ENCODE measurements around the gene CLEC4G. TPM values are rescaled to one million over a fixed set of nuclear protein-coding genes. Genes with fewer than 3 reads are reported as not detected.

CLEC4G gene
- total and polyA plus RNA-seq, 3 donors from 2014 or later = 0.71 to 1.2 TPM; not detected in 1

DNA sequence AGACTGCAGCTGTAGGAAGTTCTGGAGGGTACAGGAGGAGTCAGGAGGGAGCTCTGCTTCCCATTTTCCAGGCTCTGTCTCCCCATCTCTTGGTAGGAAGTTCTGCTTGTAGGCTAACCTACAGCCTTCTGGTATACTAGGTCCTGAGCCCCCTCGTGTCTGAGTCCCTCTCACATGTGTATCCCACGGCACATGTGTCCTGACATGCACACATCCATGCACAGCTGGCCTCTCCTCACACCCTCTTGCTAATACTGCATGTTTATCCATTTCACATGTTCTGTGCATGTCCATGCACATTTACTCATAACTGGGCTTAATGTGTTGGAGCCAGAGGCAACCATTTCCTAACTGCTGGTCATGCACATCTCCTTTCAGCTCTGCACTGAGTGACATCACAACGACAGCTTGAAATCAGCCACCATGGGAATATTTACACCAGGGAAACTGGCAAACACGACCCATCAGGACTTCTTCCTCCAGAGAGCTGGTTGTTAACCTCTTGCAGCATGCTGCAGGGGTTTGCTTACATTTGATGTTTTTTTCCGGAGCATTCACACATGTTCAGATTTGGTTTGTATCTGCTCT lies 12.4 kb upstream of the CLEC4G start:
- 70 to 74% methylated on average over 5 of the region's 5 CpGs for WGBS, 2 donors
- no peaks in the 10 kb centered on the region for H3K36me3 ChIP-seq (ENCODE audit: low read depth, missing control alignments)
- no peak for DNase-seq
- peaks cover 3% of the 10 kb centered on the region for H3K4me1 ChIP-seq
- intact Hi-C loops (cut with DNase I; ENCODE audit: low total_unique reads) = no loop called here
- no peaks in the 10 kb centered on the region for H3K27me3 ChIP-seq
- H3K27ac ChIP-seq = no peak overlapping the region
- H3K4me3 ChIP-seq = no peak overlapping the region
- TF ChIP-seq POLR2A (IDR thresholded peaks at IDR 0.05) = no peak
- TF ChIP-seq, protein P1, sequence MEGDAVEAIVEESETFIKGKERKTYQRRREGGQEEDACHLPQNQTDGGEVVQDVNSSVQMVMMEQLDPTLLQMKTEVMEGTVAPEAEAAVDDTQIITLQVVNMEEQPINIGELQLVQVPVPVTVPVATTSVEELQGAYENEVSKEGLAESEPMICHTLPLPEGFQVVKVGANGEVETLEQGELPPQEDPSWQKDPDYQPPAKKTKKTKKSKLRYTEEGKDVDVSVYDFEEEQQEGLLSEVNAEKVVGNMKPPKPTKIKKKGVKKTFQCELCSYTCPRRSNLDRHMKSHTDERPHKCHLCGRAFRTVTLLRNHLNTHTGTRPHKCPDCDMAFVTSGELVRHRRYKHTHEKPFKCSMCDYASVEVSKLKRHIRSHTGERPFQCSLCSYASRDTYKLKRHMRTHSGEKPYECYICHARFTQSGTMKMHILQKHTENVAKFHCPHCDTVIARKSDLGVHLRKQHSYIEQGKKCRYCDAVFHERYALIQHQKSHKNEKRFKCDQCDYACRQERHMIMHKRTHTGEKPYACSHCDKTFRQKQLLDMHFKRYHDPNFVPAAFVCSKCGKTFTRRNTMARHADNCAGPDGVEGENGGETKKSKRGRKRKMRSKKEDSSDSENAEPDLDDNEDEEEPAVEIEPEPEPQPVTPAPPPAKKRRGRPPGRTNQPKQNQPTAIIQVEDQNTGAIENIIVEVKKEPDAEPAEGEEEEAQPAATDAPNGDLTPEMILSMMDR (IDR thresholded peaks at IDR 0.05) = no peak
- H3K9me3 ChIP-seq = no peaks in the 10 kb centered on the region

DNA sequence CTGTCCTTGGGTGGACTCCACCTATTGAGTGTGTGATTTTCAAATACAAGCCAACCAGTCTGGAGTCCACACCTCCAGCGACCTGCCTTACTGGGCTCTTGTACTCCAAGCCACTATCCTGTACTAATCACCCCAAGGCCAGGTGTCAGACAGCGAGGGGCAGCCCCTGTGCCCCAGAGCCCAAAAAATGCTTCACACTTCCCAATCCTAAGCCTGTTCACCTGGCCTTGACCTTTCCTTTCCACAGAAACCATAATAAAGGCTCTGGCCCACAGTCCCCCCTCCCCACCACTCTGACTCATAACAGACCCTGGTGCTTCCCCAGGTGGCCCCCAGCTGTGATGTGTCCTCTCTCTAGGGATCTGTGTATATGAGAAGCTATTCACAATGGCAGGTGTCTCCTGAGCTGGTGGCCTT lies 11.5 kb upstream of the CLEC4G start:
- DNase-seq = no peak
- Histone ChIP-seq H3K9me3 (no peaks in the 10 kb centered on the region), H3K36me3 (ENCODE audit: low read depth, missing control alignments) (no peaks in the 10 kb centered on the region), H3K27me3 (no peaks in the 10 kb centered on the region), H3K27ac (no peak overlapping the region), H3K4me3 (no peak overlapping the region), H3K4me1 (peaks cover 3% of the 10 kb centered on the region)
- TF ChIP-seq POLR2A (IDR thresholded peaks at IDR 0.05) = no peak
- TF ChIP-seq, protein P1 (IDR thresholded peaks at IDR 0.05) = no peak
- intact Hi-C loops (cut with DNase I; ENCODE audit: low total_unique reads) = no loop called here
- WGBS, 2 donors = 69 to 79% methylated on average over 2 of the region's 2 CpGs

DNA sequence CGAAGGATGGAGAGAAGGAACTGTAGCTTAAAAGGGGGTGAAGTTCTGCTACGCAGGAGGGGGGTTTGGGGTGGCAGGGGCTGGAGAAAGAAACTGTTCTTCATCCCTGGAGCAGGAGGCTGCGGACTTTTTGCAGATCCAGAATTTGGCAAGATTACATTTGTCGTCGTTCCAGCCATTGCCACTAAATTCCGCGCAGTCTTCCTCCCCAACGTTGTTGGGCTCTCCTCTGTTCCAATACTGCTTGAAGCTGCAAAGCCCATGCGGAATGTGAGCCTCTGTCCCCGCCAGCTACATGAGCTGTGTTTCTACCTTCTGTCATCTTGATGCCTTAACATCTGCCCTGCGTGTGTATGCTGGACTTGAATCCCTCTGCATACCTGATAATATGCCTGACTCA lies 11.1 kb upstream of the CLEC4G start:
- TF ChIP-seq POLR2A (IDR thresholded peaks at IDR 0.05) = no peak
- TF ChIP-seq, protein P1 (IDR thresholded peaks at IDR 0.05) = no peak
- 66 to 76% methylated on average over 11 of the region's 11 CpGs for WGBS, 2 donors
- Histone ChIP-seq H3K4me1 (peaks cover 3% of the 10 kb centered on the region), H3K36me3 (ENCODE audit: low read depth, missing control alignments) (no peaks in the 10 kb centered on the region), H3K27ac (no peak overlapping the region), H3K9me3 (no peaks in the 10 kb centered on the region), H3K4me3 (no peak overlapping the region), H3K27me3 (no peaks in the 10 kb centered on the region)
- intact Hi-C loops (cut with DNase I; ENCODE audit: low total_unique reads) = no loop called here
- DNase-seq = no peak

DNA sequence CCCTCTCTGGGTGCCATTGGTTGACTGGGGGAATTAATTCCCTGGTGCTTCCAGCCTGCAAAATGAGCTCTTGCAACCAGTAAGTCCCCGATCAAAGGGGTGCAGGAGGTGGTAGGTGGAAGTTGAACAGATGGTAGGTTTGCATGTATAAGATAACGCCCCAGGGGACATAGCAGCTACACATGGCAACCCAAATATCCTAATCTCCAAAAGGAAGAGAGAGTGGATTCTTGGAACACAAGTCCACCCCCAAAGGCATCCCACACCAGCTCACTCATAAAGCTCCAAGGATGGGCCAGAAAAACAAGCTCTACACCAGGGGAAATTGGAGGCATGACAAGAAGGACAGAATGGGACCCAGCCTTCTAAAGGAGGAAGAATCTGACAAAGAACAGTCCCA lies 10.7 kb upstream of the CLEC4G start:
- Histone ChIP-seq H3K27me3 (no peaks in the 10 kb centered on the region), H3K9me3 (no peaks in the 10 kb centered on the region), H3K27ac (no peak overlapping the region), H3K36me3 (ENCODE audit: low read depth, missing control alignments) (no peaks in the 10 kb centered on the region), H3K4me3 (no peak overlapping the region), H3K4me1 (peaks cover 3% of the 10 kb centered on the region)
- WGBS, 2 donors = 88 to 94% methylated on average over 2 of the region's 2 CpGs
- TF ChIP-seq, protein P1 (IDR thresholded peaks at IDR 0.05) = no peak
- no peak for TF ChIP-seq POLR2A (IDR thresholded peaks at IDR 0.05)
- intact Hi-C loops (cut with DNase I; ENCODE audit: low total_unique reads) = no loop called here
- DNase-seq = no peak

DNA sequence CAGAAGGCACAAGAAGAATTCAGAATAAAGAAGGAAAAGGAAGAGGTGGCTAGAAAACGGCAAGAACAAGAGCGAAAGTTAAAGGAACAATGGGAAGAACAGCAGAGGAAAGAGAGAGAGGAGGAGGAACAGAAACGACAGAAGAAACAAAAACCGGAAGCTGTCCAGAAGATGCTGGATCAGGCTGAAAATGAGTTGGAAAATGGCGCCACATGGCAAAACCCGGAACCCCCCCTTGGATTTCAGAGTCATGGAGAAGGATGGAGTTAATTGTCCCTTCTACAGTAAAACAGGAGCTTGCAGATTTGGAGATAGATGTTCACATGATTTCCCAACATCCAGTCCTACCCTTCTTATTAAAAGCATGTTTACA lies 8.8 kb upstream of the CLEC4G start:
- H3K9me3 ChIP-seq = no peaks in the 10 kb centered on the region
- no peak overlapping the region for H3K27ac ChIP-seq
- H3K4me3 ChIP-seq = peak overlapping the region in 1 of 2 donors; percentile 38
- intact Hi-C loops (cut with DNase I; ENCODE audit: low total_unique reads) = no loop called here
- H3K27me3 ChIP-seq = no peaks in the 10 kb centered on the region
- WGBS, 2 donors = 47 to 60% methylated on average over 6 of the region's 6 CpGs
- no peaks in the 10 kb centered on the region for H3K36me3 ChIP-seq (ENCODE audit: low read depth, missing control alignments)
- TF ChIP-seq POLR2A (IDR thresholded peaks at IDR 0.05) = no peak
- TF ChIP-seq, protein P1 (IDR thresholded peaks at IDR 0.05) = no peak
- no peak for DNase-seq
- peaks cover under 1% of the 10 kb centered on the region for H3K4me1 ChIP-seq
